Effector memory CD4-positive, alpha-beta T cell (primary cell): ENCODE measurements around the gene FSD1L.

Experiments
- DNase-seq, 3 donors: peaks; one replicate each; pipeline ENCODE4 v3.0.0-alpha.2; 2020
- H3K27ac ChIP-seq: 2 replicates; pipeline ENCODE4 v1.7.0; 2013; ENCODE audit warnings: mild to moderate bottlenecking, low read length, moderate library complexity; ENCODE audit not compliant: insufficient read depth, poor library complexity, severe bottlenecking
- H3K27me3 ChIP-seq: replicated peaks from 2 replicates; pipeline ENCODE4 v1.7.0; 2013; ENCODE audit warnings: mild to moderate bottlenecking, low read length; ENCODE audit not compliant: insufficient read depth, control insufficient read depth, poor library complexity, severe bottlenecking
- H3K36me3 ChIP-seq: 2 replicates; pipeline ENCODE4 v1.7.0; 2013; ENCODE audit warnings: mild to moderate bottlenecking, low read length, moderate library complexity; ENCODE audit not compliant: control insufficient read depth, insufficient read depth
- H3K4me1 ChIP-seq: 2 replicates; pipeline ENCODE4 v1.7.0; 2013; ENCODE audit warnings: low read length, mild to moderate bottlenecking; ENCODE audit not compliant: control insufficient read depth, insufficient read depth, poor library complexity, severe bottlenecking
- H3K4me3 ChIP-seq: 2 replicates; pipeline ENCODE4 v1.7.0; 2013; ENCODE audit warnings: low read length, low read depth, mild to moderate bottlenecking; ENCODE audit not compliant: insufficient read depth, poor library complexity, severe bottlenecking
- H3K9me3 ChIP-seq: 2 replicates; pipeline ENCODE4 v1.7.0; 2013; ENCODE audit warnings: mild to moderate bottlenecking, low read length, moderate library complexity; ENCODE audit not compliant: control insufficient read depth

The FSD1L gene

DNA sequence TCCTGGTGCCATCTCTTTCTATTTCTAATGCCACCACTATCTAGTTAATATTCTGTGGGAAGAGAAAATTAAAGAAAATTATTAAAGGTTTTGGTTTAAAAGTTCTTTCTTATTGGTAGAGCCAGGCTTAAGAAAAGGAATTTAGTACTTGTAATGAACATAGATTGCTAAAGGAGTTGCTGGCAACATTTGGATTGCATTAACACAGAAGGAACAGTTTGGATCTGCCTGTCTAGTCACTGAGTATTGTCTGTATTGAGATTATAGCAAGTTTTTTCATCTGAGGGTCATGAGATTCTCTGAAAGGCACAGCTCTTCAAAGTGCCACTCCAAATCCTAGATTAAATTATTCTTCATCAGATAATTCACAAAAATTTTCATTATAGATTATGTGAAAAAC is 32.0 kb downstream of the FSD1L start:
- no peaks in the 10 kb centered on the region for H3K36me3 ChIP-seq
- H3K9me3 ChIP-seq = no peaks in the 10 kb centered on the region
- no peak overlapping the region for H3K27ac ChIP-seq
- H3K4me1 ChIP-seq = no peaks in the 10 kb centered on the region
- H3K27me3 ChIP-seq = no peaks in the 10 kb centered on the region
- H3K4me3 ChIP-seq = no peak overlapping the region
- no peak for DNase-seq

DNA sequence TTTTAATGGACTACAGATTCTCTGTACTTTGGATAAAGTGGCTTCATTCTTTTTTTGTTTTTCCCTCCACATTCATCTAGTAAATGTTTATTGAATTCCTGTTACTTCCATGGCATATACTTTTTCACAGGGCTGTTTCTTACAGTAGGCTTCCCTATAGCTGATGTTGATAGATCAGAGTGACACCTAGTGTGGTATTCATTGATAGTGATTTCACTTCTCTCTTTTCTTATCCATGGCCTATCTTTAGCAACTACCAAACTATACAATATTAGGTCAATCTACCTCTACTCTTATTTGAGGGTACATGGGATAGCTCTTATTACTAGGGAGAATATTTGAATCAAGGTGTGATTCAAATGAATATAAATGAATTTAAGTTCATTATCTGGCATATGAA is 35.8 kb downstream of the FSD1L start:
- Histone ChIP-seq H3K27ac (no peak overlapping the region), H3K27me3 (no peaks in the 10 kb centered on the region), H3K36me3 (no peaks in the 10 kb centered on the region), H3K4me3 (no peak overlapping the region), H3K4me1 (no peaks in the 10 kb centered on the region), H3K9me3 (no peaks in the 10 kb centered on the region)
- no peak for DNase-seq

DNA sequence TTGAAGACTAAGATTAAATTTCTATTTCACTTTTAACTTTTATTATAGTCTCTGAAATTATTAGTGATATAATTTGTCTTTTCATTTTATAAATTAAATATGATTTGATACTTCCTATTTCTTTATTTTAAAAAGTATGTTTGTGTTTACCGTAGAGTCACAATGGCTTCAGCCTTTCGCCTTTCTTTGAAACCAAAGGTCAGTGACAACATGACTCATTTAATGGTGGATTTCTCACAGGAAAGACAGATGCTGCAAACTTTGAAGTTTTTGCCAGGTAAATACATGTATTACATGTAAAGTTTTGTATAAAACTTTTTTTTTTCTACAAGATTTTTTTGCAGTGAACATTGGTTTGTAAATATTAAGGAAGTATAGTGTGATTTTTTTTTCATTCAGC is 36.4 kb downstream of the FSD1L start:
- no peak for DNase-seq
- Histone ChIP-seq H3K27me3 (no peaks in the 10 kb centered on the region), H3K4me3 (no peak overlapping the region), H3K4me1 (no peaks in the 10 kb centered on the region), H3K27ac (no peak overlapping the region), H3K9me3 (no peaks in the 10 kb centered on the region), H3K36me3 (no peaks in the 10 kb centered on the region)

DNA sequence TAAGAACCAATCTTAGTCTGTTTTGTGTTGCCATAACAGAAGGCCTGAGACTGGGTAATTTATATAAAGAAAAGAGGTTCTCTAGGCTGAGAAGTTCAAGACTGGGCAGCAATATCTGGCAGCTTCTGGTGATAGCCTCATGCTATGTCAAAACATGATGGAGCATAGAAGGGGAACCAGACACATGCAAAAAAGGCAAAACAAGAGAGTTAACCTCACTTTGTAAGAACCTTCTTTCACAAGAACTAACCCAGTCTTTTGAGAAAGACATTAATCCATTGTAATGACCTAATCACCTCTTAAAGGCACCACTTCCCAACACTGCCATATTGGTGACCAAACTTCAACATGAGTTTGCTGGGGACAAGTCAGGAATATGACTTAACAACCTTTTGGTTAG is 37.3 kb downstream of the FSD1L start:
- no peak for DNase-seq
- no peak overlapping the region for H3K27ac ChIP-seq
- no peaks in the 10 kb centered on the region for H3K9me3 ChIP-seq
- no peaks in the 10 kb centered on the region for H3K4me1 ChIP-seq
- H3K4me3 ChIP-seq = no peak overlapping the region
- H3K27me3 ChIP-seq = no peaks in the 10 kb centered on the region
- H3K36me3 ChIP-seq = no peaks in the 10 kb centered on the region

DNA sequence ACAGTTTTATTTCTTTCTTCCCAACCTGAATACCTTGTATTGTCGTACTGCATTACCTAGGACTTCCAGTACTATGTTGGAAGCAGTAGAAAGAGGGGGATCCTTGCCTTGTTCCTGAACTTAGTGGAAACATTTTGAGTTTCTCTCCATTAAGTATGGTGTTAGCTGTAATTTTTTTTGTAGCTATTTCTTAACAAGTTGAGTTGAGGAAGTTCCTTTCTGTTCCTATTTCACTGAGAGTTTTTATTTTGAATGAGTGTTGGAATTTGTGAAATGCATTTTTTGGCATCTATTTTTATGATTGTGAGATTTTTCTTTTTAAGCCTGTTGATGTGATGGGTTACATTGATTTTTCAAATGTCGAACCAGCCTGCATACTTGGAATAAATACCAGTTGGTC is 49.0 kb downstream of the FSD1L start:
- Histone ChIP-seq H3K36me3 (no peaks in the 10 kb centered on the region), H3K4me3 (no peak overlapping the region), H3K4me1 (no peaks in the 10 kb centered on the region), H3K9me3 (no peaks in the 10 kb centered on the region), H3K27me3 (no peaks in the 10 kb centered on the region), H3K27ac (no peak overlapping the region)
- DNase-seq = no peak

DNA sequence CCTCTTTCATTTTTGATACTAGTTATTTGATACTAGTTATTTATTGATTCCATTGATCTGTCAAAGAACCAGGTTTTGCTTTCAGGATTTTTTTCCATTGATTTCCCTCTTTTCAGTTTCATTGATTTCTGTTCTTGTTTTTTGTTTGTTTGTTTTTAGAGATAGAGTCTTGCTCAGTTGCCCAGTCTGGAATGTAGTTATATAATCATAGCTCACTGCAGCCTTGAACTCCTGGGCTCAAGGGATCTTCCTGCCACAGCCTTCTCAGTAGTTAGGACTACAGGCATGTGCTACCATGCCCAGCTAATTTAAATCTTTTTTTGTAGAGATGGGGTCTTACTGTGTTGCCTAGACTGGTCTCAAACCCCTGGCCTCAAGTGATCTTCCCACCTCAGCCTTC is 49.9 kb downstream of the FSD1L start:
- Histone ChIP-seq H3K4me1 (no peaks in the 10 kb centered on the region), H3K27me3 (no peaks in the 10 kb centered on the region), H3K36me3 (no peaks in the 10 kb centered on the region), H3K9me3 (no peaks in the 10 kb centered on the region), H3K4me3 (no peak overlapping the region), H3K27ac (no peak overlapping the region)
- DNase-seq = no peak

DNA sequence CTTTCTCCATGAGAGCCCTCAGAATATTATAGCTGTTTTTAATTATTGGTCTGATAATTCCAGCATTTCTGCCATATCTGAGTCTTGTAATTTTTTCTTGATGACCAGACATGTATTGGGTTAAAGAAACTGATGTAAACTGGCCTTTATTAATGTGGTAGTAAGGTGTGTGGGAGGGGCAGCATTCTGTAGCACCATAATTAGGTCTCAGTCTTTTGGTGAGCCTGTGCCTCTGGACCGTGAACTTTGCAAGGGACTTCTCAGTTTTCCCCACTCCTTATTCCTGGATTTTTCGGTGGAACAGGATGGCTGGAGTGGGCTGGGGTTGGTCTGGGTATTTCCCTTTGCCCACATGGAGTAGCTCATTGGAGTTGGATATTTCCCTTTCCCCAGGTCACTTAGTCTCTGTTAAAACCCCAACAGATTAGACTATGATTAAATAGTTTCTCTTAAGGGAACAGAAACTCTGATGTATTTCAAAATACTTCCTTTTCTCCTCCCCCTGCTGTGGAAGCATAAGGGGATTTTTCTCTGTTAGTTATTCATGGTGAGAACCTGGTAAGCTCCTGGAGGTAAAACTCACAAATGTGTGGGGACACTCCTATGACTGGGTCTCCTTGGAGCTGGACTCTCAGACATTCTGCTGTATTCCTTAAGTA is 52.4 kb downstream of the FSD1L start:
- Histone ChIP-seq H3K27ac (no peak overlapping the region), H3K4me1 (no peaks in the 10 kb centered on the region), H3K9me3 (no peaks in the 10 kb centered on the region), H3K27me3 (no peaks in the 10 kb centered on the region), H3K36me3 (no peaks in the 10 kb centered on the region), H3K4me3 (no peak overlapping the region)
- no peak for DNase-seq

DNA sequence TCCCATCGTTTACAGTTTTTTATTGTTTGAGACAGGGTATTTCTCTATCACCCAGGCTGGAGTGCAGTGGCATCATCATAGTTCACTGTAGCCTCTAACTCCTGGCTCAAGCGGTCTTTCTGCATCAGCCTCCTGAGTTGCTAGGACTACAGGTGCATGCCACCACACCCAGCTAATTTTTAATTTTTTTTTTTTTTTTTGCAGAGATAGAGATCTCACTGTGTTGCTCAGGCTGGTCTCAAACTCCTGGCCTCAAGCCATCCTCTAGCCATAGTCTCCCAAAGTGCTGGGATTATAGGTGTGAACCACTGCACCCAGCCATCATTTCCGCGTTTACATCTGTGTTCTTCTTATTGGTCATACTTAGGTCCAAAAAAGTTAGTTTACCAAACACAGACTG is 53.6 kb downstream of the FSD1L start:
- no peaks in the 10 kb centered on the region for H3K4me1 ChIP-seq
- DNase-seq = no peak
- H3K27me3 ChIP-seq = no peaks in the 10 kb centered on the region
- no peaks in the 10 kb centered on the region for H3K9me3 ChIP-seq
- no peaks in the 10 kb centered on the region for H3K36me3 ChIP-seq
- H3K27ac ChIP-seq = no peak overlapping the region
- no peak overlapping the region for H3K4me3 ChIP-seq

DNA sequence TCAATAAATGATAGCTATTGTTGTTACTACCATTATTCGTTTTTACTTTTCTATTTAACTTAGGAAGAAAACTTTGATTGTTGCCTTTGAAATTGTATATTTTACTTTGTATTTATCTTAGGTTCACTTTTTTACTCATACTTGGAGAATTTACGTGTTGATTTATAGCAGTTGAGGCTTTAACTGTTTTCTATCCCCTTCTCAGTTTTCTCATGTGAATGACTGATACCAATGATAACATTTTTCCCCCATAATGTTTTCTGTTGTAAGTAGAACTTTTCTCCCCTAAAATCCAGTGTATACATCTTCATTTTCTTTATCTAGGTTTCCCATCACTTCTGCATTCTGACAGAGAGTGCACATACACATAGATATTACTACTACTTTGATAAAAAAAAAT is 54.4 kb downstream of the FSD1L start:
- DNase-seq = no peak
- Histone ChIP-seq H3K36me3 (no peaks in the 10 kb centered on the region), H3K4me3 (no peak overlapping the region), H3K27me3 (no peaks in the 10 kb centered on the region), H3K27ac (no peak overlapping the region), H3K9me3 (no peaks in the 10 kb centered on the region), H3K4me1 (no peaks in the 10 kb centered on the region)

DNA sequence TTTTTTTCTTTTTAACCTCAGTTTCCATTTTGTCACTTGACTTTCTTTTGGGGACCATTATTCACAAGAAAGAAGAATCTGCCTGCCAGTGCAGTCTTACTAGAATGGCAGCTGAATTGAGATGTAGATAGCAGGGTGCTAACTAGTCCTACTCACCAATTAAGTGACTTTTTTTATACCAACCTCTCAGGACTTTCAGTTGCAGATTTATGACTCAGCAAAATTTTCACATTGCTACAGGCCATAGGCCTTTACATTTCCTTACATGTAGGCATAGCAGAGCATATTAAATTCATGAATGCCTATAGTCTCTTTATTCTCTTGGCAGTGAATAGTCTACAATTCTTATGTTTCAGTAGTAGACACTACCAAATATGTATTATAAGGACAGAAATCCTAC is 56.0 kb downstream of the FSD1L start:
- Histone ChIP-seq H3K9me3 (no peaks in the 10 kb centered on the region), H3K4me3 (no peak overlapping the region), H3K4me1 (no peaks in the 10 kb centered on the region), H3K27ac (no peak overlapping the region), H3K36me3 (no peaks in the 10 kb centered on the region), H3K27me3 (no peaks in the 10 kb centered on the region)
- DNase-seq = no peak
